Stimulated activated CD8-positive, alpha-beta memory T cell treated with anti-CD3 and anti-CD28 coated beads, Interleukin-4, amount 100 ng/mL, for 4 hours (primary cell): ENCODE results near the gene SYT6.

Source experiments
- DNase-seq, 2 donors: peaks; one replicate each; pipeline ENCODE4 v3.0.0-alpha.2; 2020; ENCODE audit warnings: low read depth in 2 of 2, low spot score in 1 of 2

Gene SYT6

GRCh38 chr1:114153261-114154145 is at the start of gene SYT6:
SYT6 (minus strand) TSS chr1:114153869; CDS start chr1:114153772, 97 bp downstream.
- DNase-seq, result no peak

- no peak for DNase-seq
Observed at GRCh38 chr1:114201486-114201885, 47.8 kb upstream of the SYT6 start.

- no peak for DNase-seq
Observed at GRCh38 chr1:114199017-114199594, 45.4 kb upstream of the SYT6 start.

GRCh38 chr1:114196992-114197907 is 43.6 kb upstream of the SYT6 start:
- no peak for DNase-seq

GRCh38 chr1:114195819-114196218 is 42.1 kb upstream of the SYT6 start:
- no peak for DNase-seq

GRCh38 chr1:114192328-114192727 is 38.7 kb upstream of the SYT6 start:
- no peak for DNase-seq

- DNase-seq, result no peak
Observed at GRCh38 chr1:114189398-114189797, 35.7 kb upstream of the SYT6 start.

GRCh38 chr1:114181356-114181755 is 27.7 kb upstream of the SYT6 start:
- DNase-seq, result no peak

- DNase-seq, result no peak
Observed at GRCh38 chr1:114180742-114181141, 27.1 kb upstream of the SYT6 start.

GRCh38 chr1:114178936-114179335 is 25.3 kb upstream of the SYT6 start:
- DNase-seq, result no peak

- DNase-seq, result no peak
Observed at GRCh38 chr1:114177282-114177681, 23.6 kb upstream of the SYT6 start.

- no peak for DNase-seq
Observed at GRCh38 chr1:114176366-114176765, 22.7 kb upstream of the SYT6 start.

- DNase-seq, result no peak
Observed at GRCh38 chr1:114173680-114174079, 20.0 kb upstream of the SYT6 start.

GRCh38 chr1:114169509-114169908 is 15.8 kb upstream of the SYT6 start:
- no peak for DNase-seq

GRCh38 chr1:114167226-114167625 is 13.6 kb upstream of the SYT6 start:
- no peak for DNase-seq

- no peak for DNase-seq
Observed at GRCh38 chr1:114164840-114165543, 11.3 kb upstream of the SYT6 start.

- DNase-seq, result no peak
Observed at GRCh38 chr1:114159941-114160340, 6.3 kb upstream of the SYT6 start.

- no peak for DNase-seq
Observed at GRCh38 chr1:114157275-114157660, 3.6 kb upstream of the SYT6 start.

- DNase-seq, result no peak
Observed at GRCh38 chr1:114156538-114157274, 3.0 kb upstream of the SYT6 start.

- DNase-seq, result no peak
Observed at GRCh38 chr1:114155706-114156105, 2.0 kb upstream of the SYT6 start.
